ENCODE data around the gene HTR3D. TPM values are rescaled to one million over a fixed set of nuclear protein-coding genes. Genes with fewer than 3 reads are reported as not detected.

HTR3D gene
- total and polyA plus RNA-seq, 2 of the 13 experiments (the other 11 are each of a cell fraction or from before 2014, with no cell fraction given): not detected

DNA sequence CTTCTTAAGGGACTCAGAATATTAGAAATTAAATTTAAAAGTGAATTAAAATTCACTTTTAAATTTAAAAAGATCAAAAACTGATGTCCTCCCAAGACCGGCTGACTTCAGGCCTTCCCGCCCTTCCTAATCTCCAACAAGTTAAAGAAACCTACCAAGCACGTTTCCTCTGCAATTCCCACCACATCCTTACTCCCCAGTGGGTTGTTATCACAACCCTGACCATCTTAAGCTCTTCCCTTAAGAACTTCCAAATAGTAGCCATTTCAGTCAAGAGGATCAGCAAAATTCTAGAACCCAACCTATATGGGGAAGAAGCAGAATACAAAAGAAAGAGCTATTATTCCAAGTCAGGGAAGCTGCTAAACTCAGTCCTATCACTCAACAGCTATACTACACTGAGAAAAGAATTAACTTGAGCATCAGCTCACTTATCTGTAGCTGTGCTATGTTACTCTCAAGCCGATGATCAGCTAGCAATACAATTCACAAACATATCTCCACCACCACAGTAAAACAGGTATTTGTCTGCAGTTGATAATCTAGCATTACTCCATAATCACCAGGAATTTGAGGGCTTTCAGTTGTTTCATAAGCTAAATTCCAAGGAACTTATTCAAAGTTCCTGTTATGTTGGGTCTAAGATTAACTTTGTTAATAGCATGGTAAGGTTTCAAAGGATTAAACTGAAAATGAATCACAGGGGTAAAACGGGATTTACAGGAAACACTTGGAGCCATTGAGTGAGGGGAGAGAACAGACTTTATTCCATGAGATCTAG, 28.2 kb upstream of the HTR3D start:
- no peak overlapping the region for H3K4me2 ChIP-seq (ENCODE audit: low read depth, low read length)
- FAIRE-seq: no peak
- 94% methylated on average over 5 of the region's 5 CpGs for WGBS (ENCODE audit: low lambda C conversion rate)
- H3K27me3 ChIP-seq (ENCODE audit: control insufficient read depth in 1 of 2, insufficient read depth in 2 of 2, low read length in 2 of 2): no peaks in the 10 kb centered on the region
- peaks cover 21% of the 10 kb centered on the region for H3K4me1 ChIP-seq (ENCODE audit: insufficient read depth, low read length)
- H3K9me3 ChIP-seq (ENCODE audit: low read length): no peaks in the 10 kb centered on the region
- no peak for DNase-seq (ENCODE audit: low spot score)
- POLR2A ChIA-PET: no interaction called here
- CTCF ChIA-PET (ENCODE audit: low intra/inter-chr PET ratio, low total read pairs): no interaction called here
- H3K4me3 ChIP-seq (replicated peaks in 1 of 3; ENCODE audit: insufficient read depth in 1 of 3, low read depth in 2 of 3, low read length in 3 of 3): no peak overlapping the region
- no peaks in the 10 kb centered on the region for H4K20me1 ChIP-seq (ENCODE audit: insufficient read depth, low read length)
- BruUV-seq (replicated peaks): no TSS peak
- no peak for TF ChIP-seq ZNF337 (CRISPR knock-in tag; IDR thresholded peaks at IDR 0.05; ENCODE audit: borderline replicate concordance, low read depth)
- no peak for TF ChIP-seq PTBP1 (IDR thresholded peaks at IDR 0.05; ENCODE audit: low read depth, low read length, poor library complexity, severe bottlenecking)
- no peak overlapping the region for H3K9ac ChIP-seq (ENCODE audit: insufficient read depth, low read depth, low read length)
- no peaks in the 10 kb centered on the region; a peak in 1 of 5 replicates for H3K36me3 ChIP-seq (replicated peaks in 1 of 2; ENCODE audit: control insufficient read depth in 1 of 2, insufficient read depth in 2 of 2, low read length in 2 of 2)
- ATAC-seq: no peak
- in situ Hi-C loops (cut with HindIII; ENCODE audit: extremely low pct_ligation_motif_present, low pct_unique_long_range_greater_than_20kb) (no loop called here), intact Hi-C loops (cut with micrococcal nuclease; ENCODE audit: unreplicated experiment) (no loop called here)
- H3K27ac ChIP-seq (ENCODE audit: extremely low read length, insufficient read depth, low read length): no peak overlapping the region
- H3K79me2 ChIP-seq (ENCODE audit: insufficient read depth, low read length): no peaks in the 10 kb centered on the region
- no peak overlapping the region for H2AFZ ChIP-seq (ENCODE audit: low read length)

DNA sequence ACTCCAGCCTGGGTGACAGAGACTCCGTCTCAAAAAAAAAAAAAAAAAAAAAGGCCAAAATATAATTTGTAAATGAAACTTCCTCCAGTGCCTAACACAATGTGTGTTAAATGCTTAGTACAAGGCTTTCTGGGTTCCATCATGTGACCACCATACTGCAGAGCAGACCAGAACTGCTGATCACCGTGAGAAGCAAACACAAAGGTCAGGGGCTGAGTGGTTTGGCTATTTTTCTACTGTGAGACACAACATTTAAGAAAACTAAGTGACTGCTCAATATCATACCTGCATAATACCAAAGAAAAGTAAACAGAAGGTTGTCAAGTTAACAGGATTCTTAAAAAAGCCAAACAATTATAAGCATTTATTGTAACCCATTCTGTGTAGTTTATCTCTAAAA, 27.1 kb upstream of the HTR3D start:
- no peak; the same call in 2 of the 3 replicates for ATAC-seq
- Histone ChIP-seq H3K36me3 (replicated peaks in 1 of 2; ENCODE audit: control insufficient read depth in 1 of 2, insufficient read depth in 2 of 2, low read length in 2 of 2) (peaks cover 0 to 3% of the 10 kb centered on the region in 2 experiments; a peak in 1 of 5 replicates), H4K20me1 (ENCODE audit: insufficient read depth, low read length) (no peaks in the 10 kb centered on the region), H3K27ac (ENCODE audit: extremely low read length, insufficient read depth, low read length) (no peak overlapping the region), H2AFZ (ENCODE audit: low read length) (no peak overlapping the region), H3K4me3 (replicated peaks in 1 of 3; ENCODE audit: insufficient read depth in 1 of 3, low read depth in 2 of 3, low read length in 3 of 3) (no peak overlapping the region), H3K9me3 (ENCODE audit: low read length) (no peaks in the 10 kb centered on the region), H3K9ac (ENCODE audit: insufficient read depth, low read depth, low read length) (no peak overlapping the region), H3K79me2 (ENCODE audit: insufficient read depth, low read length) (no peaks in the 10 kb centered on the region), H3K27me3 (ENCODE audit: control insufficient read depth in 1 of 2, insufficient read depth in 2 of 2, low read length in 2 of 2) (no peaks in the 10 kb centered on the region), H3K4me2 (ENCODE audit: low read depth, low read length) (no peak overlapping the region), H3K4me1 (ENCODE audit: insufficient read depth, low read length) (peaks cover 21% of the 10 kb centered on the region)
- POLR2A ChIA-PET: no interaction called here
- TF ChIP-seq ZBTB20 (CRISPR knock-in tag; IDR thresholded peaks at IDR 0.05; ENCODE audit: borderline replicate concordance, low read depth) (no peak), MED1 (CRISPR knock-in tag; IDR thresholded peaks at IDR 0.05) (no peak), ZNF20 (CRISPR knock-in tag; IDR thresholded peaks at IDR 0.05) (no peak), ZFYVE20 (CRISPR knock-in tag; IDR thresholded peaks at IDR 0.05; ENCODE audit: borderline replicate concordance, low read depth) (no peak), HIVEP1 (CRISPR knock-in tag; IDR thresholded peaks at IDR 0.05) (no peak)
- CTCF ChIA-PET (ENCODE audit: low intra/inter-chr PET ratio, low total read pairs): no interaction called here
- no peak for DNase-seq (ENCODE audit: low spot score)
- in situ Hi-C loops (cut with HindIII; ENCODE audit: extremely low pct_ligation_motif_present, low pct_unique_long_range_greater_than_20kb): no loop called here
- BruUV-seq (replicated peaks): no TSS peak
- WGBS (ENCODE audit: low lambda C conversion rate): 81% methylated on average over 2 of the region's 2 CpGs
- no peak for FAIRE-seq
- intact Hi-C loops (cut with micrococcal nuclease; ENCODE audit: unreplicated experiment): no loop called here

All from HepG2 (cell line).